ENCODE measurements around the gene B3GALT5.

Gene B3GALT5

GRCh38 chr21:39620856-39621255, 8.1 kb downstream of the B3GALT5 start:
- no peak for DNase-seq (ENCODE audit: low read depth)
- no peak overlapping the region for H3K4me3 ChIP-seq (ENCODE audit: low read depth, low read length)
- no peak for TF ChIP-seq CTCF (IDR thresholded peaks at IDR 0.05; ENCODE audit: control insufficient read depth, extremely low read depth, insufficient read depth)

- H3K4me3 ChIP-seq (ENCODE audit: low read depth, low read length), result no peak overlapping the region
- DNase-seq (ENCODE audit: low read depth), result no peak
- TF ChIP-seq CTCF (IDR thresholded peaks at IDR 0.05; ENCODE audit: control insufficient read depth, extremely low read depth, insufficient read depth), result no peak
Observed at GRCh38 chr21:39625211-39625895, 12.6 kb downstream of the B3GALT5 start.

GRCh38 chr21:39628385-39628784, 15.6 kb downstream of the B3GALT5 start:
- DNase-seq (ENCODE audit: low read depth), result no peak
- H3K4me3 ChIP-seq (ENCODE audit: low read depth, low read length), result no peak overlapping the region
- TF ChIP-seq CTCF (IDR thresholded peaks at IDR 0.05; ENCODE audit: control insufficient read depth, extremely low read depth, insufficient read depth), result no peak

GRCh38 chr21:39630191-39630591, 17.5 kb downstream of the B3GALT5 start:
- no peak for TF ChIP-seq CTCF (IDR thresholded peaks at IDR 0.05; ENCODE audit: control insufficient read depth, extremely low read depth, insufficient read depth)
- no peak overlapping the region for H3K4me3 ChIP-seq (ENCODE audit: low read depth, low read length)
- no peak for DNase-seq (ENCODE audit: low read depth)

GRCh38 chr21:39630827-39631226, 18.1 kb downstream of the B3GALT5 start:
- no peak for DNase-seq (ENCODE audit: low read depth)
- no peak overlapping the region for H3K4me3 ChIP-seq (ENCODE audit: low read depth, low read length)
- peak; percentile 50 for TF ChIP-seq CTCF (IDR thresholded peaks at IDR 0.05; ENCODE audit: control insufficient read depth, extremely low read depth, insufficient read depth)

- no peak for DNase-seq (ENCODE audit: low read depth)
- TF ChIP-seq CTCF (IDR thresholded peaks at IDR 0.05; ENCODE audit: control insufficient read depth, extremely low read depth, insufficient read depth), result no peak
- H3K4me3 ChIP-seq (ENCODE audit: low read depth, low read length), result no peak overlapping the region
Observed at GRCh38 chr21:39631842-39632562, 19.3 kb downstream of the B3GALT5 start.
